LNCAP (cell line): ENCODE measurements around the gene RHPN2.

Experiments used
- CTCF ChIP-seq: fragments of 450-650 bp; IDR thresholded peaks from 2 replicates; pipeline ENCODE4 v1.5.1; 2017; ENCODE audit warnings: mild to moderate bottlenecking

RHPN2 gene

DNA sequence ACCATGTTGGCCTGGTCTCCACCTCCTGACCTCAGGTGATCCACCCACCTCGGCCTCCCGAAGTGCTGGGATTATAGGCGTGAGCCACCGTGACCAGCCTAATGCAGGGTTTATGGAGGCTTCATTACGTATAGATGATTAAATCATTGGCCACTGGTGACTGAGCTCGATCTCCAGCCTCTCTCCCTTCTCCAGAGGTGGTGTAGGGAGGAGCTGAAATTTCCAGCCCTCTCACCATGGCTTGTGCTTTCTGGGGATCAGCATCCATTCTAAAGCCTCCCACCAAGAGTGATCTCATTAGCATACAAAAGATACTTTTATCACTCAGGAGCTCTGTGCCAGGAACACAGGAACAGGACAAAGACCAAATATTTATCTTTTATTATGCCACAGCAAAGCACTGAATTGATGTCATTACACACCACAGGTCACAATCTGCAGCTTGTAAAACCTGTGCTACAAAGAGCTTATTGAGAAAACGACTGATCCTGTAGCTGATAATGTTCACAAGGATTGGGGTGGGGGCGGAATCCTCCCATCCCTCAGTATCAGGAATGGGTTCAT, 32.4 kb downstream of the RHPN2 start:
- TF ChIP-seq CTCF = no peak

GRCh38 chr19:33029746-33030303, 34.9 kb downstream of the RHPN2 start:
- TF ChIP-seq CTCF = no peak

- no peak for TF ChIP-seq CTCF
Measured at GRCh38 chr19:33024398-33024797, 40.3 kb downstream of the RHPN2 start.

GRCh38 chr19:33022472-33023116, 42.1 kb downstream of the RHPN2 start:
- TF ChIP-seq CTCF = no peak

- TF ChIP-seq CTCF = no peak
Measured at GRCh38 chr19:33008738-33009137, 56.0 kb downstream of the RHPN2 start.

- TF ChIP-seq CTCF = no peak
Measured at GRCh38 chr19:33005440-33005839, 59.2 kb downstream of the RHPN2 start.

DNA sequence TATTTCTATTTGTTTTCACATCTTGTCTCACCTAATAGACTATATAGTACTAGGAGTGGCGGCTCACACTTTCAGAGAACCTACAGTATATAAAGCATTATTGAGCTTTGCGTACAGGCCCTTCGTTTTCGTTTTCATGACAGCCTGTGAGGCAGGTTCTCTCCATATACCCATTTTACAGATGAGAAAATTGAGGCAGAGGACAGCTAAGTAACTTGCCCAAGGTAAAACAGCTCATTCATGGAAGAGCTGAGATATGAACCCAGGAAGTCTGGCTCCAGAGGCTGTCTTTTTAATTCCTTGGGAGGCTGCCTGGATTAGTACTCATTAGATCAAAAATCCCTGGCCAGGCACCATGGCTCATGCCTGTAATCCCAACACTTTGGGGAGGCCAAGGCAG, 63.8 kb downstream of the RHPN2 start:
- no peak for TF ChIP-seq CTCF
